Uterus (tissue), 2 donors: ENCODE measurements around the gene S100P.

Source experiments
- CTCF ChIP-seq, 4 experiments: fragments of 200-600 bp in 2 of 4; fragments of 450-650 bp in 2 of 4; sonication (generic) in 2 of 4; IDR thresholded peaks; one replicate each; pipeline ENCODE4 v1.5.1; 2016 to 2019; ENCODE audit warnings: antibody characterized with exemption in 4 of 4, mild to moderate bottlenecking in 2 of 4, moderate library complexity in 1 of 4
- POLR2A ChIP-seq, 2 donors: fragments of 450-650 bp; IDR thresholded peaks; one replicate each; pipeline ENCODE4 v1.6.1; 2016; ENCODE audit warnings: antibody characterized with exemption in 2 of 2, mild to moderate bottlenecking in 1 of 2, moderate library complexity in 1 of 2

GRCh38 chr4:6672131-6672530 lies 21.5 kb upstream of the S100P start:
- TF ChIP-seq CTCF (IDR thresholded peaks at IDR 0.05), result no peak
- no peak for TF ChIP-seq POLR2A (IDR thresholded peaks at IDR 0.05)
